ENCODE data around the gene NFIB. TPM values are rescaled to one million over a fixed set of nuclear protein-coding genes. Genes with fewer than 3 reads are reported as not detected.

Gene NFIB
- total RNA-seq, 2 donors from 2014 or later, result 5.3 to 14.1 TPM

GRCh38 chr9:14327036-14327435 is 13.1 kb upstream of the NFIB start:
- H3K4me1 ChIP-seq (ENCODE audit: control insufficient read depth, insufficient read depth, low read length), result peaks cover 3% of the 10 kb centered on the region
- DNase-seq, result no peak
- TF ChIP-seq CTCF (conservative IDR thresholded peaks at IDR 0.05), result no peak
- H3K9me3 ChIP-seq (ENCODE audit: control insufficient read depth, low read length), result no peaks in the 10 kb centered on the region
- Mint-ChIP-seq H3K4me3 (no peak overlapping the region), H3K4me1 (peaks cover 4% of the 10 kb centered on the region), H3K9me3 (no peaks in the 10 kb centered on the region), H3K27me3 (ENCODE audit: insufficient read depth) (peaks cover 24% of the 10 kb centered on the region), H3K36me3 (ENCODE audit: low read depth) (no peaks in the 10 kb centered on the region), H3K27ac (no peak overlapping the region)
- peaks cover 16% of the 10 kb centered on the region for H3K27me3 ChIP-seq (ENCODE audit: control insufficient read depth, insufficient read depth, low read length, poor library complexity, severe bottlenecking)
- no peak overlapping the region for H3K27ac ChIP-seq (ENCODE audit: low read depth, low read length)
- no peak overlapping the region for H3K9ac ChIP-seq (ENCODE audit: extremely low read depth, low read length, poor library complexity, severe bottlenecking)
- 94 to 100% methylated on average over 2 of the region's 4 CpGs for WGBS, 2 experiments (ENCODE audit: insufficient coverage in 1 of 2, insufficient read length in 1 of 2)
- H3K36me3 ChIP-seq (ENCODE audit: control insufficient read depth, insufficient read depth, low read length), result no peaks in the 10 kb centered on the region
- no peak overlapping the region for H3K4me3 ChIP-seq (ENCODE audit: low read length)

- H3K4me1 Mint-ChIP-seq, result peaks cover 11% of the 10 kb centered on the region
- H3K27ac ChIP-seq (ENCODE audit: low read depth, low read length), result no peak overlapping the region
- no peak overlapping the region for H3K4me3 ChIP-seq (ENCODE audit: low read length)
- no peaks in the 10 kb centered on the region for H3K9me3 ChIP-seq (ENCODE audit: control insufficient read depth, low read length)
- H3K36me3 ChIP-seq (ENCODE audit: control insufficient read depth, insufficient read depth, low read length), result no peaks in the 10 kb centered on the region
- no peaks in the 10 kb centered on the region for H3K9me3 Mint-ChIP-seq
- no peak for DNase-seq
- no peak overlapping the region for H3K9ac ChIP-seq (ENCODE audit: extremely low read depth, low read length, poor library complexity, severe bottlenecking)
- WGBS, 2 experiments (ENCODE audit: insufficient coverage in 1 of 2, insufficient read length in 1 of 2), result 85% methylated on average over 2 of the region's 3 CpGs; no CpG with 5 or more reads in 1 of the 2 experiments
- H3K4me1 ChIP-seq (ENCODE audit: control insufficient read depth, insufficient read depth, low read length), result peaks cover 3% of the 10 kb centered on the region
- H3K4me3 Mint-ChIP-seq, result no peak overlapping the region
- H3K27ac Mint-ChIP-seq, result no peak overlapping the region
- no peak for TF ChIP-seq CTCF (conservative IDR thresholded peaks at IDR 0.05)
- H3K27me3 ChIP-seq (ENCODE audit: control insufficient read depth, insufficient read depth, low read length, poor library complexity, severe bottlenecking), result peaks cover 20% of the 10 kb centered on the region
- H3K36me3 Mint-ChIP-seq (ENCODE audit: low read depth), result no peaks in the 10 kb centered on the region
- H3K27me3 Mint-ChIP-seq (ENCODE audit: insufficient read depth), result peaks cover 31% of the 10 kb centered on the region
These were observed 12.4 kb upstream of the NFIB start for GRCh38 chr9:14326264-14326826.

- Mint-ChIP-seq H3K4me1 (peaks cover 22% of the 10 kb centered on the region), H3K36me3 (ENCODE audit: low read depth) (no peaks in the 10 kb centered on the region), H3K4me3 (no peak overlapping the region), H3K9me3 (no peaks in the 10 kb centered on the region), H3K27me3 (ENCODE audit: insufficient read depth) (peaks cover 42% of the 10 kb centered on the region), H3K27ac (no peak overlapping the region)
- Histone ChIP-seq H3K27me3 (ENCODE audit: control insufficient read depth, insufficient read depth, low read length, poor library complexity, severe bottlenecking) (peaks cover 32% of the 10 kb centered on the region), H3K36me3 (ENCODE audit: control insufficient read depth, insufficient read depth, low read length) (no peaks in the 10 kb centered on the region), H3K4me3 (ENCODE audit: low read length) (no peak overlapping the region), H3K27ac (ENCODE audit: low read depth, low read length) (no peak overlapping the region), H3K4me1 (ENCODE audit: control insufficient read depth, insufficient read depth, low read length) (peaks cover 3% of the 10 kb centered on the region), H3K9ac (ENCODE audit: extremely low read depth, low read length, poor library complexity, severe bottlenecking) (no peak overlapping the region), H3K9me3 (ENCODE audit: control insufficient read depth, low read length) (no peaks in the 10 kb centered on the region)
- no peak for DNase-seq
- TF ChIP-seq CTCF (conservative IDR thresholded peaks at IDR 0.05), result no peak
These were observed 11.2 kb upstream of the NFIB start for GRCh38 chr9:14325147-14325546.

All from endodermal cell (in vitro differentiated cells).